Bone marrow (tissue), 2 donors: ENCODE measurements around the gene DPH3.
"Not testable (repeated sequence)": the region's sequence is repeated elsewhere in the genome, so short reads cannot be mapped to it uniquely, and the experiment has no call there.

ENCODE experiments used
- DNase-seq, 2 donors: peaks; one replicate each; lab custom pipeline; 2025; lab: John Stamatoyannopoulos, UW

The DPH3 gene

GRCh38 chr3:16264708-16265454, at the start of gene DPH3, which contains the start of gene OXNAD1:
DPH3 (minus strand) TSS chr3:16264943; CDS start chr3:16264876, 67 bp downstream.
OXNAD1 (plus strand) TSS chr3:16265212; CDS start chr3:16270953, 5,741 bp downstream.
- DNase-seq: peak; percentile 95 to 98

- DNase-seq: no peak
Observed at GRCh38 chr3:16313886-16314645, 49.3 kb upstream of the DPH3 start.

- DNase-seq: peak in 1 of 2 donors; percentile 79
Observed at GRCh38 chr3:16311960-16312451, 47.3 kb upstream of the DPH3 start.

GRCh38 chr3:16310486-16310885, 45.7 kb upstream of the DPH3 start:
- not testable (repeated sequence) for DNase-seq

GRCh38 chr3:16309558-16309957, 44.8 kb upstream of the DPH3 start:
- peak in 1 of 2 donors; percentile 93 for DNase-seq

- DNase-seq: no peak
Observed at GRCh38 chr3:16308727-16309126, 44.0 kb upstream of the DPH3 start.

- no peak for DNase-seq
Observed at GRCh38 chr3:16307832-16308531, 43.2 kb upstream of the DPH3 start.

- no peak for DNase-seq
Observed at GRCh38 chr3:16305111-16305541, 40.4 kb upstream of the DPH3 start.

GRCh38 chr3:16304061-16305010, 39.6 kb upstream of the DPH3 start:
- DNase-seq: no peak

- DNase-seq: peak in 1 of 2 donors; percentile 35
Observed at GRCh38 chr3:16303037-16303575, 38.4 kb upstream of the DPH3 start.

GRCh38 chr3:16302082-16302631, 37.4 kb upstream of the DPH3 start:
- no peak for DNase-seq

GRCh38 chr3:16301507-16301906, 36.8 kb upstream of the DPH3 start:
- DNase-seq: no peak

- DNase-seq: peak in 1 of 2 donors; percentile 68
Observed at GRCh38 chr3:16300881-16301359, 36.2 kb upstream of the DPH3 start.

GRCh38 chr3:16300307-16300706, 35.6 kb upstream of the DPH3 start:
- DNase-seq: no peak

- DNase-seq: no peak
Observed at GRCh38 chr3:16299746-16300145, 35.0 kb upstream of the DPH3 start.

- no peak for DNase-seq
Observed at GRCh38 chr3:16298891-16299290, 34.1 kb upstream of the DPH3 start.

- DNase-seq: no peak
Observed at GRCh38 chr3:16297997-16298885, 33.5 kb upstream of the DPH3 start.

- no peak for DNase-seq
Observed at GRCh38 chr3:16295298-16295890, 30.7 kb upstream of the DPH3 start.

GRCh38 chr3:16294844-16295243, 30.1 kb upstream of the DPH3 start:
- DNase-seq: no peak
